Measurements from ENCODE around the gene DENND2A. TPM values are rescaled to one million over a fixed set of nuclear protein-coding genes. Genes with fewer than 3 reads are reported as not detected.
A peak's percentile ranks its signal among the peaks of the same experiment; 100 is the strongest.

The DENND2A gene
- total RNA-seq, 1 donor from 2014 or later: 10.8 TPM

- H3K27ac ChIP-seq (replicated peaks): peak overlapping the region; percentile 36
- peaks cover 13% of the 10 kb centered on the region for H3K36me3 ChIP-seq
- intact Hi-C loops (cut with micrococcal nuclease): no loop called here
Measured at GRCh38 chr7:140551355-140552239, 89.0 kb downstream of the DENND2A start.

GRCh38 chr7:140546947-140547346, 93.7 kb downstream of the DENND2A start:
- no peaks in the 10 kb centered on the region for H3K27me3 ChIP-seq (ENCODE audit: low read depth)
- peaks cover 17% of the 10 kb centered on the region for H3K4me1 ChIP-seq
- peaks cover 33% of the 10 kb centered on the region for H3K36me3 ChIP-seq
- no peak overlapping the region for H3K27ac ChIP-seq (replicated peaks)
- no peaks in the 10 kb centered on the region for H3K9me3 ChIP-seq (replicated peaks)
- no peak for DNase-seq
- no peak overlapping the region for H3K4me3 ChIP-seq
- TF ChIP-seq CTCF (IDR thresholded peaks at IDR 0.05; ENCODE audit: borderline replicate concordance): no peak
- intact Hi-C loops (cut with micrococcal nuclease): no loop called here

More at GRCh38 chr7:140551355-140552239, 89.0 kb downstream of the DENND2A start:
- Histone ChIP-seq H3K27me3 (ENCODE audit: low read depth) (no peaks in the 10 kb centered on the region), H3K9me3 (replicated peaks) (no peaks in the 10 kb centered on the region), H3K4me3 (no peak overlapping the region), H3K4me1 (peaks cover 12% of the 10 kb centered on the region)
- no peak for TF ChIP-seq CTCF (IDR thresholded peaks at IDR 0.05; ENCODE audit: borderline replicate concordance)
- DNase-seq: no peak

GRCh38 chr7:140544388-140544826, 96.2 kb downstream of the DENND2A start:
- peaks cover 28% of the 10 kb centered on the region for H3K4me1 ChIP-seq
- H3K9me3 ChIP-seq (replicated peaks): no peaks in the 10 kb centered on the region
- no peak overlapping the region for H3K27ac ChIP-seq (replicated peaks)
- H3K36me3 ChIP-seq: peaks cover 42% of the 10 kb centered on the region
- DNase-seq: no peak
- H3K4me3 ChIP-seq: no peak overlapping the region
- intact Hi-C loops (cut with micrococcal nuclease): no loop called here
- no peak for TF ChIP-seq CTCF (IDR thresholded peaks at IDR 0.05; ENCODE audit: borderline replicate concordance)
- no peaks in the 10 kb centered on the region for H3K27me3 ChIP-seq (ENCODE audit: low read depth)

GRCh38 chr7:140542228-140542603, 98.4 kb downstream of the DENND2A start:
- peak overlapping the region; percentile 90 for H3K27ac ChIP-seq (replicated peaks)
- peaks cover 39% of the 10 kb centered on the region for H3K4me1 ChIP-seq
- peak overlapping the region; percentile 21 for H3K4me3 ChIP-seq
- intact Hi-C loops (cut with micrococcal nuclease): no loop called here
- no peak for TF ChIP-seq CTCF (IDR thresholded peaks at IDR 0.05; ENCODE audit: borderline replicate concordance)
- peak; percentile 62 for DNase-seq
- H3K27me3 ChIP-seq (ENCODE audit: low read depth): no peaks in the 10 kb centered on the region
- H3K36me3 ChIP-seq: peaks cover 46% of the 10 kb centered on the region
- no peaks in the 10 kb centered on the region for H3K9me3 ChIP-seq (replicated peaks)

GRCh38 chr7:140541513-140542227, 98.9 kb downstream of the DENND2A start:
- Histone ChIP-seq H3K27me3 (ENCODE audit: low read depth) (no peaks in the 10 kb centered on the region), H3K4me3 (peak overlapping the region; percentile 21), H3K9me3 (replicated peaks) (no peaks in the 10 kb centered on the region), H3K4me1 (peaks cover 39% of the 10 kb centered on the region), H3K27ac (replicated peaks) (peak overlapping the region; percentile 90), H3K36me3 (peaks cover 50% of the 10 kb centered on the region)
- DNase-seq: peak; percentile 63
- intact Hi-C loops (cut with micrococcal nuclease): no loop called here
- TF ChIP-seq CTCF (IDR thresholded peaks at IDR 0.05; ENCODE audit: borderline replicate concordance): no peak

All from left ventricle myocardium inferior (tissue), 1 donor.